K562 (cell line): ENCODE measurements around the gene BLOC1S4. TPM values are rescaled to one million over a fixed set of nuclear protein-coding genes. Genes with fewer than 3 reads are reported as not detected.

Experiments
- C11orf30 ChIP-seq: fragments of 450-650 bp; IDR thresholded peaks from 2 replicates; pipeline ENCODE4 v1.6.1; 2016; ENCODE audit warnings: low read depth, mild to moderate bottlenecking
- CSDE1 ChIP-seq, 2 experiments: fragments of 450-650 bp; IDR thresholded peaks; 2 replicates each; pipeline ENCODE4 v1.6.1; 2016; ENCODE audit warnings: mild to moderate bottlenecking in 1 of 2
- EHMT2 ChIP-seq: fragments of 450-650 bp; IDR thresholded peaks from 2 replicates; pipeline ENCODE4 v1.6.1; 2018; ENCODE audit warnings: antibody characterized with exemption
- FOXM1 ChIP-seq, 2 experiments: fragments of 450-650 bp in 1 of 2; sonication (generic) in 1 of 2; formaldehyde crosslinking in 1 of 2; IDR thresholded peaks; 2 replicates each; pipeline versions ENCODE4 v1.6.1 to v1.9.0; 2017 to 2022; ENCODE audit warnings: low read depth in 2 of 2, mild to moderate bottlenecking in 2 of 2, missing genetic modification reagents in 1 of 2, moderate library complexity in 1 of 2
- FOXP1 ChIP-seq: sonication (generic); formaldehyde crosslinking; IDR thresholded peaks from 2 replicates; pipeline ENCODE4 v1.8.0; 2022; ENCODE audit warnings: mild to moderate bottlenecking, missing genetic modification reagents
- HLTF ChIP-seq: fragments of 450-650 bp; IDR thresholded peaks from 2 replicates; pipeline ENCODE4 v1.6.1; 2016
- HNRNPK ChIP-seq: fragments of 200-400 bp; formaldehyde crosslinking; IDR thresholded peaks from one replicate; pipeline ENCODE4 v1.6.1; 2018; ENCODE audit warnings: mild to moderate bottlenecking, low read depth, low read length; ENCODE audit not compliant: poor library complexity, severe bottlenecking
- MTA3 ChIP-seq: fragments of 450-650 bp; formaldehyde crosslinking; IDR thresholded peaks from 2 replicates; pipeline ENCODE4 v1.6.1; 2017; ENCODE audit warnings: mild to moderate bottlenecking, borderline replicate concordance
- MYC ChIP-seq, 2 experiments: fragments of 250-450 bp in 1 of 2; sonication (Bioruptor Pico) in 1 of 2; IDR thresholded peaks; 2 replicates each; pipeline versions ENCODE4 v1.5.1 to v1.6.1; 2012 to 2021; ENCODE audit warnings: low read depth in 2 of 2, borderline replicate concordance in 1 of 2, improper control_type of control experiment in 1 of 2, low read length in 1 of 2, mild to moderate bottlenecking in 1 of 2, moderate library complexity in 1 of 2
- NONO ChIP-seq, 2 experiments: fragments of 200-400 bp in 1 of 2; fragments of 450-650 bp in 1 of 2; formaldehyde crosslinking in 1 of 2; IDR thresholded peaks; 2 replicates each; pipeline ENCODE4 v1.6.1; 2017; ENCODE audit warnings: low read depth in 2 of 2, mild to moderate bottlenecking in 2 of 2, moderate library complexity in 2 of 2, low read length in 1 of 2
- NUFIP1 ChIP-seq: fragments of 450-650 bp; IDR thresholded peaks from 2 replicates; pipeline ENCODE4 v1.6.1; 2018; ENCODE audit not compliant: partially characterized antibody
- PHB2 ChIP-seq: fragments of 450-650 bp; IDR thresholded peaks from 2 replicates; pipeline ENCODE4 v1.6.1; 2017; ENCODE audit warnings: low read depth
- PHF20 ChIP-seq: fragments of 450-650 bp; IDR thresholded peaks from 2 replicates; pipeline ENCODE4 v1.6.1; 2018; ENCODE audit not compliant: partially characterized antibody
- SMARCE1 ChIP-seq: fragments of 450-650 bp; IDR thresholded peaks from 2 replicates; pipeline ENCODE4 v1.7.1; 2016; ENCODE audit warnings: mild to moderate bottlenecking
- ZC3H8 ChIP-seq: fragments of 450-650 bp; IDR thresholded peaks from 2 replicates; pipeline ENCODE4 v1.6.1; 2017
- ZKSCAN1 ChIP-seq: fragments of 150-350 bp; IDR thresholded peaks from 2 replicates; pipeline ENCODE4 v1.6.1; 2016; ENCODE audit warnings: low read depth, low read length
- ZNF395 ChIP-seq: fragments of 200-800 bp; sonication (Bioruptor generic); IDR thresholded peaks from 2 replicates; pipeline ENCODE4 v1.6.1; 2017; ENCODE audit warnings: missing genetic modification characterization, missing compliant biosample characterization
- ZNF444 ChIP-seq: fragments of 250-450 bp; sonication (Bioruptor Pico); IDR thresholded peaks from 2 replicates; pipeline ENCODE4 v1.4.0; 2020; ENCODE audit warnings: mild to moderate bottlenecking, moderate library complexity
- ZNF780A ChIP-seq: fragments of 250-450 bp; sonication (Bioruptor Pico); IDR thresholded peaks from 2 replicates; pipeline ENCODE4 v1.5.0; 2021; ENCODE audit warnings: mild to moderate bottlenecking
- polyA plus RNA-seq, 8 experiments: library from polyadenylated mRNA; depleted of rRNA in 4 of 8; stranded (reverse) in 5 of 8; unstranded in 3 of 8; fragments of >200 nt; fragmentation: Nextera tagmentation in 2 of 8; fragmentation: Illumina TruSeq in 1 of 8; extraction: Ambion mirVana in 2 of 8; extraction: Trizol in 1 of 8; gene quantifications; 2 replicates each; pipeline versions ENCODE4 v1.2.1 to v1.2.3, GENCODE V29; 2011 to 2014; ENCODE audit warnings: inconsistent platforms in 1 of 8, missing spikeins in 1 of 8
- total RNA-seq, 7 experiments: library from RNA; depleted of rRNA in 6 of 7; stranded (reverse); fragments of >200 nt in 6 of 7; fragmentation: Illumina TruSeq in 2 of 7; extraction: Trizol in 2 of 7; gene quantifications; 2 replicates each; pipeline versions ENCODE4 v1.2.1 to v1.2.3, GENCODE V29; 2011 to 2021; ENCODE audit warnings: low replicate concordance in 1 of 7

The BLOC1S4 gene
- total and polyA plus RNA-seq, 9 of the 15 experiments (the other 6 are each of a cell fraction or from before 2014, with no cell fraction given) = 3.1 to 31.6 (median 11.2) TPM

GRCh38 chr4:6716958-6717655 is 1.1 kb downstream of the BLOC1S4 start (continued):
- TF ChIP-seq HLTF (no peak), FOXP1 (CRISPR knock-in tag) (no peak), ZKSCAN1 (no peak), NUFIP1 (no peak), ZNF780A (CRISPR knock-in tag) (no peak), C11orf30 (no peak), CSDE1 (IDR thresholded peaks at IDR 0.05) (0 out of 4 replicates have a peak, but pooled peaks of 1 of the 2 experiments have one; percentile 49), ZC3H8 (no peak), MYC (IDR thresholded peaks at IDR 0.05; ENCODE audit: low read depth, low read length) (0 out of 2 replicates have a peak, but pooled peaks have one; percentile 3), MYC (CRISPR knock-in tag; IDR thresholded peaks at IDR 0.05; ENCODE audit: borderline replicate concordance, low read depth) (0 out of 2 replicates have a peak, but pooled peaks have one; percentile 6), FOXM1 (IDR thresholded peaks at IDR 0.05; ENCODE audit: low read depth) (no peak), FOXM1 (CRISPR knock-in tag; IDR thresholded peaks at IDR 0.05; ENCODE audit: low read depth) (no peak), ZNF444 (CRISPR knock-in tag) (no peak), PHF20 (no peak), PHB2 (no peak), HNRNPK (no peak), MTA3 (no peak), SMARCE1 (0 out of 2 replicates have a peak, but pooled peaks have one; percentile 7), NONO (IDR thresholded peaks at IDR 0.05; ENCODE audit: low read depth in 2 of 2, low read length in 1 of 2) (no peak), EHMT2 (no peak), ZNF395 (CRISPR knock-in tag) (no peak)
